HG02970 (cell line): ENCODE data around the gene SESTD1.
"Not testable (repeated sequence)": the region's sequence is repeated elsewhere in the genome, so short reads cannot be mapped to it uniquely, and the experiment has no call there.

Experiments used
- ATAC-seq: cut with Tn5 transposase; IDR thresholded peaks from one replicate; pipeline ENCODE4 v1.9.1; 2021; ENCODE audit warnings: mild to moderate bottlenecking, moderate library complexity, moderate number of reproducible peaks; ENCODE audit not compliant: unreplicated experiment, low FRiP score

SESTD1 gene

DNA sequence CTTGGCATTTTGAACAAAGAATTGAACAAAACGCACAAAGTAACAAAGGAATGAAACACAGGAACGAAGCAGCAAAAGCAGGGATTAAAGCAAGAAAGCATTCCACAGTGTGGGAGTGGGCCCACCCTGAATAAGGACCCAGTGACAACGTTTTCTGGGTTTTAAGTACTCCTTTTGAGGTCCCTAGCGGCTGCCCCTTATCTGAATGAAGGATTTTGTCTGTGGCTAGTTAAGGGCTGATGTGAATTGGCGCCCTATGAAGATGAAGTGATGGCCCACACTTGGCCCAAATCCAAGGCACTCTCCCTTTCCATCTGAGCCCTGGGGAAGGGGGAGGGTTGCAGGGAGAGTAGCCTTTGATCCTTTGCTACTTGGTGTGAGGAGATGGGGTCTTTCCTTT is 206.9 kb downstream of the SESTD1 start:
- ATAC-seq = no peak

DNA sequence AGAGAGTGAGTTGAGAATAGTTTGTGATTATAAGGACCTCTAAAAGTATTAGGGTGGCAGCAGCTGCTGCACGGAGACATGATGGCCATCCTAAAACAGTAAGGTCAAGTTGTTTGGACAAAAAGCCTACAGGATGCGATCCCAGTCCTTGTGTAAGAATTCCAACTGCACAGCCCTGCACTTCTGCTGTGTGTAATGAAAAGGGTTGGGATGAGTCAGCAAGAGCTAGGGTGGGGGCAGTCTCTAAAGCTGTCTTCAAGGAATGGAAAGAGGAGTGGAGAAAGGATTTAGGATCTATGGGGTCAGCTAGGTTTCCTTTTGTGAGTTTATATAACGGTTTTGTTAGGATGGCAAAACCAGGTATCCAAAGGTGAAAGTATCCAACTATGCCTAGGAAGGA is 211.1 kb downstream of the SESTD1 start:
- ATAC-seq = not testable (repeated sequence)
